Natural killer cell (primary cell): ENCODE measurements around the gene MAP1S. TPM values are rescaled to one million over a fixed set of nuclear protein-coding genes. Genes with fewer than 3 reads are reported as not detected.

Experiments used
- ATAC-seq, 3 donors: fragments of 150-1000 bp in 2 of 3; fragments of 200-7000 bp in 1 of 3; cut with Tn5 transposase; 1 replicate in 1 of 3; 2 replicates in 2 of 3; pipeline ENCODE4 v1.10.0; 2021; ENCODE audit warnings: mild to moderate bottlenecking in 2 of 3, moderate library complexity in 2 of 3
- DNase-seq, 2 donors: peaks; one replicate each; pipeline versions ENCODE4 v3.0.0 to v3.0.0-alpha.2; 2013 to 2021; ENCODE audit warnings: mixed read lengths in 1 of 2
- H3K27ac ChIP-seq: one replicate; pipeline ENCODE4 v1.5.1; 2013; ENCODE audit warnings: mild to moderate bottlenecking, low read length
- H3K27me3 ChIP-seq: one replicate; pipeline ENCODE4 v1.6.1; 2013; ENCODE audit warnings: low read length; ENCODE audit not compliant: control insufficient read depth, insufficient read depth
- H3K36me3 ChIP-seq: one replicate; pipeline ENCODE4 v1.6.1; 2013; ENCODE audit warnings: low read length; ENCODE audit not compliant: control insufficient read depth, insufficient read depth
- H3K4me1 ChIP-seq: one replicate; pipeline ENCODE4 v1.6.1; 2013; ENCODE audit warnings: low read length; ENCODE audit not compliant: control insufficient read depth, insufficient read depth
- H3K4me3 ChIP-seq: one replicate; pipeline ENCODE4 v1.5.1; 2013; ENCODE audit warnings: low read length
- H3K9me3 ChIP-seq: one replicate; pipeline ENCODE4 v1.6.1; 2013; ENCODE audit warnings: low read length; ENCODE audit not compliant: control insufficient read depth, insufficient read depth
- H3K27ac Mint-ChIP-seq, 2 donors: one replicate each; pipeline ENCODE4 v1.8.0; 2022; ENCODE audit warnings: mild to moderate bottlenecking in 2 of 2, mixed read lengths in 2 of 2, moderate library complexity in 1 of 2
- H3K27me3 Mint-ChIP-seq, 2 donors: one replicate each; pipeline ENCODE4 v1.8.0; 2022; ENCODE audit warnings: low read depth in 2 of 2, mixed read lengths in 2 of 2
- H3K36me3 Mint-ChIP-seq: one replicate; pipeline ENCODE4 v1.8.0; 2022; ENCODE audit warnings: mixed read lengths
- H3K4me1 Mint-ChIP-seq, 2 donors: one replicate each; pipeline ENCODE4 v1.8.0; 2022; ENCODE audit warnings: mixed read lengths in 2 of 2
- H3K4me3 Mint-ChIP-seq: one replicate; pipeline ENCODE4 v1.8.0; 2022; ENCODE audit warnings: mild to moderate bottlenecking, moderate library complexity, mixed read lengths
- H3K9me3 Mint-ChIP-seq, 2 donors: one replicate each; pipeline ENCODE4 v1.8.0; 2022; ENCODE audit warnings: mixed read lengths in 2 of 2
- WGBS: methylation state at CpG from one replicate; pipeline ENCODE4 v1.1.7; 2013; ENCODE audit warnings: missing lambda C conversion rate; ENCODE audit not compliant: insufficient coverage; 5-methylcytosine and 5-hydroxymethylcytosine counted together
- intact Hi-C: fragments of 100-400 bp; cut with micrococcal nuclease; formaldehyde crosslinking; loops from one replicate; pipeline ENCODE4 v1.14.2; 2022
- total RNA-seq, 4 donors: library from RNA; stranded (reverse); fragments of 120-200 nt in 1 of 4; gene quantifications; one replicate each; pipeline versions ENCODE4 v1.2.3 to v1.2.4, GENCODE V29; 2013 to 2022
- TF ChIP-seq, protein P1 (sequence below): fragments of 200-600 bp; IDR thresholded peaks from one replicate; pipeline ENCODE4 v1.8.0; 2022; ENCODE audit warnings: antibody characterized with exemption

The MAP1S gene
- total RNA-seq, 3 donors from 2014 or later (not counting 1 experiment from before 2014, with no cell fraction given), result 41.0 to 59.4 (median 45.8) TPM

- Histone ChIP-seq H3K27me3 (peaks cover 38% of the 10 kb centered on the region), H3K36me3 (no peaks in the 10 kb centered on the region), H3K27ac (no peak overlapping the region), H3K4me1 (peaks cover 20% of the 10 kb centered on the region), H3K9me3 (no peaks in the 10 kb centered on the region), H3K4me3 (no peak overlapping the region)
- Mint-ChIP-seq H3K4me3 (no peak overlapping the region), H3K27ac (no peak overlapping the region), H3K36me3 (no peaks in the 10 kb centered on the region), H3K4me1 (peaks cover 10 to 26% of the 10 kb centered on the region in 2 donors), H3K27me3 (peaks cover 27 to 44% of the 10 kb centered on the region in 2 donors), H3K9me3 (peaks cover 0 to 2% of the 10 kb centered on the region in 2 donors)
- no peak for ATAC-seq
- DNase-seq, result no peak
- 8% methylated on average over 8 of the region's 12 CpGs for WGBS
- intact Hi-C loops, result no loop called here
- TF ChIP-seq, protein P1, sequence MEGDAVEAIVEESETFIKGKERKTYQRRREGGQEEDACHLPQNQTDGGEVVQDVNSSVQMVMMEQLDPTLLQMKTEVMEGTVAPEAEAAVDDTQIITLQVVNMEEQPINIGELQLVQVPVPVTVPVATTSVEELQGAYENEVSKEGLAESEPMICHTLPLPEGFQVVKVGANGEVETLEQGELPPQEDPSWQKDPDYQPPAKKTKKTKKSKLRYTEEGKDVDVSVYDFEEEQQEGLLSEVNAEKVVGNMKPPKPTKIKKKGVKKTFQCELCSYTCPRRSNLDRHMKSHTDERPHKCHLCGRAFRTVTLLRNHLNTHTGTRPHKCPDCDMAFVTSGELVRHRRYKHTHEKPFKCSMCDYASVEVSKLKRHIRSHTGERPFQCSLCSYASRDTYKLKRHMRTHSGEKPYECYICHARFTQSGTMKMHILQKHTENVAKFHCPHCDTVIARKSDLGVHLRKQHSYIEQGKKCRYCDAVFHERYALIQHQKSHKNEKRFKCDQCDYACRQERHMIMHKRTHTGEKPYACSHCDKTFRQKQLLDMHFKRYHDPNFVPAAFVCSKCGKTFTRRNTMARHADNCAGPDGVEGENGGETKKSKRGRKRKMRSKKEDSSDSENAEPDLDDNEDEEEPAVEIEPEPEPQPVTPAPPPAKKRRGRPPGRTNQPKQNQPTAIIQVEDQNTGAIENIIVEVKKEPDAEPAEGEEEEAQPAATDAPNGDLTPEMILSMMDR, result no peak
Measured at GRCh38 chr19:17686023-17686521, 33.2 kb upstream of the MAP1S start.

- 0% methylated on average over 15 of the region's 28 CpGs for whole genome bisulfite sequencing
- TF ChIP-seq, protein P1, result no peak
- H3K4me3 ChIP-seq, result no peak overlapping the region
- no peaks in the 10 kb centered on the region for H3K36me3 Mint-ChIP-seq
- no peak for DNase-seq
- peaks cover 27 to 41% of the 10 kb centered on the region in 2 donors for H3K27me3 Mint-ChIP-seq
- H3K9me3 ChIP-seq, result no peaks in the 10 kb centered on the region
- peaks cover 0 to 2% of the 10 kb centered on the region in 2 donors for H3K9me3 Mint-ChIP-seq
- no peak overlapping the region for H3K4me3 Mint-ChIP-seq
- no peak overlapping the region for H3K27ac Mint-ChIP-seq
- peaks cover 20% of the 10 kb centered on the region for H3K4me1 ChIP-seq
- H3K27me3 ChIP-seq, result peaks cover 38% of the 10 kb centered on the region
- no peak overlapping the region for H3K27ac ChIP-seq
- intact Hi-C loops, result no loop called here
- peaks cover 5 to 22% of the 10 kb centered on the region in 2 donors for H3K4me1 Mint-ChIP-seq
- no peaks in the 10 kb centered on the region for H3K36me3 ChIP-seq
- no peak for ATAC-seq
Measured at GRCh38 chr19:17686592-17687024, 32.7 kb upstream of the MAP1S start.

DNA sequence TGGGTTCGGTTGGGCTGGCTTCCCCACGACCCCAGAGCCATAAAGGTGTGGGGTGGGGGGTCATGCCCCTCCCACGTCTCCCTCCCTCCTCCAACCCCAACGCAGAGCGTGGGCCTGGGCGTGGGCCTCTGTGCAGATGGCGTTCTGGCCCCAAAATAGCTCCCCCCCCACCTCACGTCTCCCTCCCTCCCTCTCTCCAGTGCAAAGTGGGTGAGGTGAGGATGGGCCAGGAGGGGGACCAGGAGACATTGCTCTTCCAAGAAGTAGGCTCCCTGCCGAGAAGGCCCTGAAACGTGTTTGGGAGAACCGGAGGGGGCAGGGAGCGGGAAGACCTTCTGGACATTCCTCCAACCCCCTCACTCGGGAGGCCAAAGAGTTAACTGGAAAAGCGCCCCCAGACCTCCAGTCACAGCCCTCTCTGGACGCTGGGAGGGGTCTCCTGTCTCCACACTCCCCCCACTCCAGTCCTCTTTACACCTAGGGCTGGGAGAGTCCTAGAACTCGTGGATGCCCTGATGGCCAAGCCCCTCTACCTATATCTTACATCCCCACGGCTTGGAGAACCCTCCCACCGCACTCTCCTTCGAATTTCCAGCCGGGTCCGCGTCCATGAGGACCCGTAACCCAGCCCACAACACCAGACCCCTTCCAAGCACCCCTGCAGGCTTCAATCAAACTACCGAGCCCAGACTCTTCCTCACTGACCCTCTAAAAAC, 32.0 kb upstream of the MAP1S start:
- no peak overlapping the region for H3K27ac ChIP-seq
- Mint-ChIP-seq H3K4me3 (no peak overlapping the region), H3K36me3 (no peaks in the 10 kb centered on the region), H3K27ac (no peak overlapping the region), H3K4me1 (peaks cover 5 to 22% of the 10 kb centered on the region in 2 donors), H3K9me3 (peaks cover 0 to 2% of the 10 kb centered on the region in 2 donors), H3K27me3 (peaks cover 27 to 41% of the 10 kb centered on the region in 2 donors)
- peaks cover 38% of the 10 kb centered on the region for H3K27me3 ChIP-seq
- no peak overlapping the region for H3K4me3 ChIP-seq
- intact Hi-C loops, result no loop called here
- no peaks in the 10 kb centered on the region for H3K9me3 ChIP-seq
- H3K4me1 ChIP-seq, result peaks cover 20% of the 10 kb centered on the region
- ATAC-seq (no peak), DNase-seq (no peak)
- H3K36me3 ChIP-seq, result no peaks in the 10 kb centered on the region
- TF ChIP-seq, protein P1, result no peak
- WGBS, result 9% methylated on average over 16 of the region's 24 CpGs
